HG03520 (cell line): Measurements from ENCODE around the gene ARHGAP15.

Experiments
- ATAC-seq: cut with Tn5 transposase; IDR thresholded peaks from one replicate; pipeline ENCODE4 v1.9.1; 2021; ENCODE audit warnings: mild to moderate bottlenecking, moderate library complexity; ENCODE audit not compliant: unreplicated experiment

ARHGAP15 gene

DNA sequence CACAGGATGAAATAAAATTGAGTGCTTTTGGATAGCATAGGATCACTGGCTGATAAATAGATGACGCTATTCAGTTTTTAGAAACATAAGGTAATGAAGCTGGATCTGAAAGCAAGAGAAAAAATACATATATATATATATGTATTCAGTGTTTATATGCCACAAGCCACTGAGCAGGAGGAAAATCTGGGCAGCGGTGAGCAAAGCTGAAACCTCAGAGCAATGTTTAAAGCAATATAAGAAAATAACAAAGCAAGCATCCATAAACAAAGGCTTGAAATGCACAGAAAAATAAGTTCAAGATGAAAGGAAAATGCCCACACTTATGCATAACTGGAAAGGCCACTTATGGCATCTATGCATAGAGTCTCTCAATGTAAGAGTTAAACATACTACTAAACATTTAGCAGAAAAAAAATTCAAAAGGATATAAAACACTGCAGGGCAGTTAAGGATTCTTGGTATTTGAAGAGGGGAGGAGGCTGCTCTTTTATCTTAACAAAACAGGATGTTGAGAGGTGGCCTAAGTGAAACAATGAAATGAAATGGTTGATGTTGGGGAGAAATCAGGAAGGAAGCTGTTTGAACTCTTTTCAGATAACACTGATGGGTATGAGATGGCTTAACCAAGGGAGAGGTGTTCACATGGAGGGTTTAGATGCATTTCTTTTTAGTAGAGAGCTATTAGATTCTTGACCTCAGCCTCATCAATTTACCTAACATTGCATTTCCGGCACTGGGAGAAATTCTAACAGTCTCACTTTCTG, 129.1 kb downstream of the ARHGAP15 start:
- ATAC-seq = no peak

DNA sequence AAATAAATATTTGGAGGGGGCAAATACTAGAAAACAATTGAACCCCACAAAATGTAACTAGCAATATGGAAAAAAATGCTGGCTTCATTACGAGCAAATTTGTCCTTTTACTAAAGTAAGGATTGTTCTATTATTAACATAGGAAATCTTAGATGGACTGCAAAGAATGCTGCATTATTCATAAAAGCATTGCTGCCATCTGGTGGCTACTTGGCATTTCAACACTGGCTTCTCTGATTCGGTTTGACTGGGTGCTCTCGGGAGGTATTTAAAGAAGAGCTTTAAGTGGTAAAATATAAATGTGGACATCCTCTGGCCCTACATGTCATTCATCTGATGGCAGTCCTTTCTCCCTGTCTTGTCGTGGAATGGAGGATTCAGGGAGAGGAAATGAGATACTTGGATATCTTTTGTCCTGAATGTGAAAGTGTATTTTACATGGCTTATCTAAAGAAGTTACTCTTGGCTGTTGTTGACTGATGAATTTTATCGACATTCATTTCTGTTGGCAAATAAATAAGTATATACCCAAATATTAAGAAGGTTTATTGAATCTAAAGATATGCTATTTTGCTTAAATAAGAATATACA, 130.2 kb downstream of the ARHGAP15 start:
- ATAC-seq = peak; percentile 45

DNA sequence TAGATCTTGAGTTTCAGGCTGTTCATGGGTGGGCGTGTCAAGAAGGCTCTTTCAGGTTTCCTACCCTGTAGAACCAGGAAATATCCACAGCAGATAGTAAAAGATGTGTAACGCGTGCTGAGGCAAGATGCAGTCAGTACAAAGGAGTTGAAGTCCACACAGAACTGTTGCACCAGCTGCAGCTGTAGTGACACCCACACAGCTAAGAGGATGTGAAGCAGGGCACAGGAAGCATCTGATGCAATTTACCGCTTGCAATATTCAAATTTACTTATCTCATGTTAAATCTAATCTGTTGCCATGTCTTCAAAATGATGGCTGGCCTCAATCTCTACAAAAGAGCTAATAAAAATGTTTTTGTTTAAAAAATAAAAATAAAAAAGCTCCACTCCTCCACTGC, 132.8 kb downstream of the ARHGAP15 start:
- ATAC-seq = peak; percentile 51

DNA sequence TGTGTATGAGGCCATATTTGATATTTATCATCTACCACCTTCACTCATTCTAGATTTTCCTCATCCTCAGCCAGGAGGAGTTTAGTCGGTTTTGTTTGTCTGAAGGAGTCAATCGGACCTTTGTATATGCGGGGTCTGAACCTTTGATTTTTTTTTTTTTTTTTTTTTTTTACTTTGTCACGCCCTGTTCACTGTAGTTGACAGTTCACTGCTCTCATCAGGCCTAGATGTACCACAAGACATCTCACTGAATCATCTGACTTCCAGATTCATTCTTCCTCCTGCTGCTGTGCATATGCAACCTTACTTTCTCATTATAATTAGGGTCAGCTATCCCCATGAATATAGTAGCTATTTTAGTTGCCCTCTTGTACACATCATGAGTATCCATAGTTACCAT, 133.2 kb downstream of the ARHGAP15 start:
- ATAC-seq = no peak

DNA sequence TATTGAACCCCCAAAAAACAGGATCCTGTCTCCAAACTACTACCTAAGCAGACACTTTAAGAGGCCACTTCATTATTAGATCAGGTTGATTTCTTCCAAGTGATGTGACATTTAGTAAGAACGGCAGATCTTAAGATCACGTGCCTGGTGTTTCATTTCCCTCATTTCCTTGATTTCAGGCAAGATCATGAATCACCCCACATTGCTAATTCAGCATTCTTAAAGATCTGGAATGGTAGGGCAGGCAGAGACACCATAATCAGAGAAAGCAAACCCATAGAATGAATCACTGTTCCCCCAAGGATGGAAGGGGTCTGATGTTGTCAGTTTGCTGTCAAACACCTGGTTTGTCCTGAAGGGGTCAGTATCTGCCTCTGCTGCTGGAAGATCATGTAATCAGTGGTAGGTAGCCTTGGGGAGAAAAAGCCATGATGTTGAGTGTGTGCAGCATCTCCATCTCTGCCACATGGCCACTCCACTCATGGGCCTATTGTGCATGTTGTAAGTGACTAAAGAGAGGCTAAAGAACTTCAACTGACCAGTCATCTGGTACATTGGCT, 133.9 kb downstream of the ARHGAP15 start:
- ATAC-seq = no peak

DNA sequence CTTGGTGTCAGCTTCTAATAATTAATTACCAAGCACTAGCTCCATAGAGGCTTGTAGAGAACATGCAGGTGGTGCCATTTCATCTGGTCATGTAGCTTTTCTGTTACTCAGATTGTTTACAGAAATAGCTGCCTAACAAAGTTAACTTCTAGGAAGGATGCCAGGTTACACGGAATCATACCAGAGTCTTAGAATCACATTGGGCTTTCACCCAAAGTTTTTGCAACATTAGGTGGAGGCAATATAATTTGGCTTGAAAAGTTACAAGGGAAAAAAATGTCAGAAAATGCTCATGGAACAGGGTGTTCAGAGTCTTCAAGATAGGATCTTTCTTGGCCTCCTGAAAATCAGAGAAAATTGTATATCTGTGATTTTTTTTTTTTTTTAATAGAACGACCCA, 135.6 kb downstream of the ARHGAP15 start:
- ATAC-seq = no peak

DNA sequence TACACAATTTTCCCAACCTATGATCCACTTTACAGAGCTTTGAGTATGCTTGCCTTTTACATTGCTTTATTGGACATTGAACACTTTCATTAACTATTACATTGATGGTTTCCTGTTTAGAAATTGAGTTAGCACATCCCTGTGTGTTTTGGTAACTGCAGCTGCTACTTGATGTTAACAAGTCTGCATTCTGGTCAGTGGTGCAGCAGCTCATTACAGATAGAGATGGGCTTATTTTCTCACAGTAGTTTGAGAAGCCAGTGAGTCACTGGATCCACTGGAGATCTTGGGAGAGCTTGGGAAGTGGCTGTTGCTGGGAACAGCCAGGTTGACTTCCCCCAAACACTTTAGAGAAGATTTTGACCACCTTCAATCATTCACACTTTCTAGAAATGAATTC, 150.5 kb downstream of the ARHGAP15 start:
- ATAC-seq = no peak

DNA sequence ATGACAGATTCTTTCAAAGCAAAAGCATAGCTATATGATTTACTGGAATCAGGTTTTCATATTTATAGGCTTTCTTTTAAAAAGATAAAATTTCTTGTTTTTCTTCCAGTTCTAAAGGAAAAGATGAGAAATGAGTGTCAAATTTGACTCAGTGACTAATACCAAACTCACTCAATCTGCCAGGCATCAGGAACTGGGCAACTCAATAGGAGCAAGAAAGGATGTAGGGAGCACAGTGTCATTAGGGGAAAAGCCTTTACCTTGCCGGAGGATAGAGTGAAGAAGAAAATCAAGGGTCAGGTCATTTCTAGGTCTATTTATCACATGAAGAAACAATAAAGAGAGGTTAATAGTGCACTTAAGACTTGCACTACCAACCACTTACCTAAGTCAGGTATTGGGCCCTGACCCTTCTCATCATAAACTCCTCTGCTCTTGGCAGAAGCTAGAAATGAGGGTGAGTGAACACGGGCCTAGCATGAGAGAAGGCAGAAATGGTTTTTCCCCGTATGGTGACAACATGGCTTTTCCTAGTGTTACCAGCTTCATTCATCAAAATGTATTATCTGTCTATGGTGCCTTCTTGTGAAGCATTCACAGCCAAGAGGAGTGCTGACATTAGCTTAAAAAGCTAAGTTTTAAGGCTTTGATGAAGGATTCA, 151.0 kb downstream of the ARHGAP15 start:
- ATAC-seq = no peak

DNA sequence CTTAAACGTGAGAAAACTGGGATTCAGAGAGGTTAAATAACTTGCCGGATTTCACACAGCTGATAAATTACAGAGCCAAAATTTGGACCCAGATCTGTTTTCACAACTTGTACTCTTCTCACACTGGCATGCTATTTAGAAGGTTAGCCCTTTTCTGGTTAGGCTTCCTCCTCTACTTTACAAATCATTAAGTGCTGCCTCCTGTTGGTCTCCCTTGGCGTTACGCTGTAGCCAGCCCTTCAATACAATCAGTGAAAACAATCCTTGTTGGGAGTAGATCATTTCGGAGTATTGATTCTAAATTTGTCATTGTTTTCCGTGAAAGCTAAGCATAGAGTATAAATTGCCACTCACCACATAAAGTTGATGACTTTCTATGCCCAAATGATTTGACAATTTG, 153.5 kb downstream of the ARHGAP15 start:
- no peak for ATAC-seq

DNA sequence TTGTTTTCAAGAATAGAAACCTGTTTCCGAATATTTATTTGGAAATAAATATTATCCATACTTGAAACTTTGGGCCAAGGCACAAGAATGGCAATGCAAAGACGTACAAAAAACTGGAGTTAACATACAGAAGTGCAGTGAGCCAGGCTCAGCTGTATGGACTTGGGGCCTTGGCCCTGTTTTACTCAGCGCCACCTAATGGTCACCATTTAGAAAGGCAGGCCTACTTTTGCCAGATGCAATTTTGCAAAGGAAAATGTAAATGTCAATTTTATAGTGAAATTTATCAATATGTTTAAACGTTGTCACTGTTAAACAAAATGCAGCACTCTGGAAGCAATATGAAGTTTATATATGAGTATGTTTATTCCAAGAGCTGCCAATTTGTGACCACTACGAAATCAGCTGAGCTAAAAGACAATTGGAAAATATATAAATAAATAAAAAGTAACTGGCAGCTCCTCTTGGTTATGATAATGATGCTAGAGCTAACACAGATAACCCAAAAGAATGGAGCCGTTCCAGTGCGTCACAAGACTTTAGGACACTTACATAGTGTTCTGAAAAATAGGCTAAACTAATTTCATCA, 155.0 kb downstream of the ARHGAP15 start:
- peak; percentile 81 for ATAC-seq

DNA sequence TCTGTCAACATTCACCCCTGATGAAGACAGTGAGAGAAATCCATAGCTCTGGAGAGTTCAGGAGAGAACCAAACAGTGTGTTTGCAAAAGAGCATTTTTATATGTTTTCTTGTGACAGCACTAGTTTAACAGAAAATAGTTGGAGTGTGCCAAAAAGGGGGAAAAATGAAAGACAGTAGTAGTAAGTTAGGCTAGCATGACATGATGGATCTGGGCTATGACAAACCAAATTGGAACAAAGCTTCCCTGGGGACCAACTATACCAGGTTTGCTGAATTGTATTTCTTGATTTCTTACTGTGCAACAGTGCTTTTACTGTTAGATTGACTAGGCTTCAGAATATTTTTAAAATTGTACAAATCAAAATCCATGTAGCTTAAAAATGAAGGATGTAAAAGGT, 159.8 kb downstream of the ARHGAP15 start:
- ATAC-seq = no peak

DNA sequence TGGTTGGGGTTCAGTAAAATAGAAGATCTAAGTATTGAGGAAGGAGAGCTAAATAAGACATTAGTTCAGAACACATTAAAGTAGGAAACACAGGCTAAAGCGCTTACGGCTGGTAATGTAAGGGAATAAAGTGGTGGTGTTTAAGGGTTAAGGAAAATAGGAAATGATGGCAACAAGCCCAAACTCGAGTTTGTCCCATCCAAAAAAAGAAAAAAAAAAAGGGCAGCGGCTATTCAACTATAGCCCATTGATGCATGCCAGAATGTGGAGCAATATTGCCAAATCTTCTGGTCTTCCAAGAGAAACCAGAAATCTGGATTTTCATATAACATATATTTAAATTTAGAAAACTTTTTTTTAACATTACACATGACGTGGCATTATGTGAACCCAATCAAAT, 161.0 kb downstream of the ARHGAP15 start:
- ATAC-seq = no peak

DNA sequence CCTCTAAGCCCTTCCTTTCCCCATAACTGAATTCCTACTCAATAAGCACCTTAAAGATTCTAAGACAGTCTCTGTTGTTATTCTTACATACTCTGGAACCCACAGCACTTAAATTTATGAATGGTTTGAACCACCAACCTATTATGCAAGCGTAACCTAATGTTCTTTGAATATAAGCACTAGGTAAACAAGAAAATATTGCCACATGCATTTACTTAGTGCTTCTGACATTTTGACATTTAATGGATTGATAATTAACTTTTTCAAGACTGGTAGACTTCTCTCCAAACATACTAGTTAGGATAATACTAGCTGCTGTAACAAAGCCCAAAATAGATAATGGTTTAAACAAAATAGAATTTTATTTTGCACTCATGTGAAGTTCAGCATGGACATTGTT, 164.8 kb downstream of the ARHGAP15 start:
- no peak for ATAC-seq

DNA sequence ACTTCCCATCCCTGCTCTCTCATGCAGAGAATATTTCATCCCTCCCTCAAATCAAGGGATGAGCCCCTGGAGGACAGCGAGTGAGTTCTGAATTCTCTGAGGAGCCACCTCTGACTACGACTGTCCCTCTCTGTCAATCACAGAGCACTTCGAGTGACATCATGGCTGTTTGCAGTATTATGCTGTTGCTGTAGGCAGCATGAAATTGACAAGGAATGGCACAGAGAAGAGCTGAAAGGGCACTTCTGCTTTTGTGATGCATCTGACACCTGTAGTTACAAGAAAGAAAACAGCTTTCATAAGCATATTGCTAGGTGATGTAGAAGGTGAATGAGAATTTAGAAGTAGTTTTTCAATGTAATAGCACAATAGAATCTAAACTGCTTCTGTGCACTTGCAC, 166.9 kb downstream of the ARHGAP15 start:
- peak; percentile 58 for ATAC-seq

DNA sequence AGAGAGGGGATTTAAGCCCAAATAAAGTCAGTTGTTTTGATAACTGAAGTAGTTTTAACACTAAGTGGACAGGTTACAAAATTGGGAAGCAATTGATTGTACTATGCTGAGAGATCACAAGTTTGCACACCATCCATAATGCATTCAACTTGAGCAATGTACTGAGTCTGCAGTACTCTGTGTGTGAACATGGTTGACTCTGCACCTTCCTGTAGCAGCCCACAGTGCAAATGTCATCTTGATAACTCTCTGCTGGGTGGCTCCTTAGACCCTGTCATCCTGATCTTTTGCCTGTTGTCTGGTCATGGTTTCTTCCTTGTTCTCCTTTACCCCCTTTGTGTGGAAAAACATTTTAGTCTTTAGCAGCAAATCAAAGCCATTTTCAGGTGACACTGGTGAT, 168.0 kb downstream of the ARHGAP15 start:
- ATAC-seq = no peak

DNA sequence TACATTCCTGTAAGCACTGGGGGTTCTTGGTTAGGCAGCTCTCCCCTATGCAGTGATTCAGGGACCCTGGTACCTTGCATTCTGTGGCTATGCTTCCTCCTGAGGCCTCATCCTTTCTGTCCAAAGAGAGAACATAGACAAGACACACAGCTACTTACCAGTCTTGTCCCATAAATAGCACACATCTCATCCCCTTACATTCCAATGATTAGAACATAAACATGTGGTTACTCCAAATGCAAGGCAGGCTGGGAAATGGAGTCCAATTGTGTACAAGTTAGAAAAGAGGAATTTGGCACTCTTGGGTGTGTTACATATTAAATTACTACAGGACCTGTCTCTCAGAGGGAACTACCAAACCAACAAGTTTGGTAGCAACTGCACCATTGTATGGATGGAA, 171.3 kb downstream of the ARHGAP15 start:
- ATAC-seq = no peak

DNA sequence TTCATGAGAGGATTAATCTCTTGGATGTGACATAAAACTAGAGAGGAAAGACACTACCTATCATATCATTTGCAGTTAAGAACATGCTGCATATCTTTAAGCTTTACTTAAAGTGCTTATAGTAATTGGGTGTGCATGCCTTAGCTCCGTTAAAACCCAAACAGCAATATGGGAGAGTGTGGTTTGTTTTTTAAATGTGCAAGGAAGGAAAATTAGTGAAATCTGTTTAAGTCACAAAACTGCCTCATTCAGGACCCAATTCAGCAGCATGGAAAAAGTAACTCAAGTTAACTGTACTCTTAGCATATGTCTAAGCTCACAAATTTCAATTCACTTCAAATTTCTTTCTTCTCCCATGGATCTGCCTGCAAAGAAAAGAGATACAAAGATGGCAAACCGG, 182.2 kb downstream of the ARHGAP15 start:
- ATAC-seq = no peak

DNA sequence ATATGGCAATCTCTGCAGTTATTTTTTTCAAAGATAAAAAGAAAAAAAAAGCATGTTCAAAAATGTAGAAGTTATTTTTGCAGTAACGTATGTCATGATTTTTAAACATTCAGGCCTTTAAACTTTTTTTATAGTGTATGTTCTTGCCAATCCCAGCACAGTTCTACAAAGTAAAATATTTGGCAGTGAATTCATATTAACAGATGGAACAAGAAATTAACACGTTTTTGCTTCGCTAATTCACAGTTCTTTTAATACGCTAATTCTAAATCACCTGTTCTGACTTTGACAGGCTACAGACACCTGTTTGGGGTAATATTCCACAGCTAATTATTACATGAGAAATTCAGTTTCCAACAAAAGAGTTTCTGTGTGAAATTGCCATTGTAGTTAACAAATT, 183.2 kb downstream of the ARHGAP15 start:
- ATAC-seq = no peak

DNA sequence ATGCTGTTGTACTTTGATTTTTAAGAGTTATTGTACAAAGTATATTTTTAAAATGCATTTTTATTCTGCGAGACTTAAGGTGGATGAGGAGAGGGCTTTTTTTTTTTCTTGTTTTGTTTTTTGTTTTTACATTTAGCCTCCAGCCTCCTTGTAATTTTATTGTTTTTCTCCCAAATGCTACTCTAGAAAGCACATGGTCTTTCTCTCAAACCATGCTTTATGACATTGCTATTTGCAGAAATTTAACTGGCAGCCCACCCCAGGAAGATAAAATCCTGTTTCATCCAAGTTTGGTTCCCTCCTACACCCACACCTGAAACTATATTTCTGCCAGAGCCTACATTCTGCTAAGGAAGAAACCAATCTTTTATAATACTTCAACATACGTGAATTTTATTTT, 184.6 kb downstream of the ARHGAP15 start:
- ATAC-seq = no peak

DNA sequence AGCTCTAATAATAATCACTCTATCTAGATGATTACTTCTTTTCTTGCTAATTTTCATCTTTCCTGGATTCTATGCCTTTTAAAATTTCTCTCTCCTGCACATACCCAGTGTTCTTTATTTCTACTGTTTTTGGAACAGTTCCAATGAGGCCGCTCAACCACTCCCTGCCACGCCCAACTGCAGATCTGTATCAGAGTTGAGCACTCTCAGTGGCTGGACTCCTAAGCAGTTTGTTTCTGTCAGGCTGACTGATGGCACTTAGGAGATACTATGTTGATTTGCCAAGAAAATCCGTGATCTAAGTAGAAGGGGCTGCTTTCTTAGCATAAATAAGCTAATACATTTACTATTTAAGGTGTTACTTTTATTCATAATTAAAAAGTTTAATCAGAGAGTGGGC, 192.8 kb downstream of the ARHGAP15 start:
- ATAC-seq = no peak

DNA sequence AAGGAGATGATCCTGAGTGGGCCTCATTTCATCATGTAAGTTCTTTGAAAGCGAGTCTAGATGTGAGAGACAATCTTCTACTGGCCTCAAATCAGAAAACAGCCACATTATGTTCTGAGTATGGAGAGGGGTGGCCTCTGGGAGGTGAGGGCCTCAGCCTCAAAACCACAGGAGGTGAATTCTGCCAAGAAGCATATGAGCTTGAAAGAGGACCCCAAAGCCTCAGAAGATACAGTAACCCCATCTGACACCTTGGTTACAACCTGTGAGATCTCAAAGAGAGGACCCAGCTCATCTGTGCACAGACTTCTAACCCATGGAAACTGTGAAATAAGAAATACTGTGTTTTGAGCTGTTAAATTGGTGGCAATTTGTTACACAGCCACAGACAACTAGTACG, 200.1 kb downstream of the ARHGAP15 start:
- no peak for ATAC-seq
